Progenitor cell of endocrine pancreas (in vitro differentiated cells): ENCODE results near the gene KCNMB2. TPM values are rescaled to one million over a fixed set of nuclear protein-coding genes. Genes with fewer than 3 reads are reported as not detected.

Source experiments
- DNase-seq: peaks from one replicate; pipeline ENCODE4 v3.0.0; 2021; ENCODE audit warnings: low spot score; ENCODE audit not compliant: unreplicated experiment
- H3K27ac Mint-ChIP-seq: 2 replicates; pipeline ENCODE4 v1.8.0; 2021; ENCODE audit warnings: mild to moderate bottlenecking, moderate library complexity, mixed read lengths
- H3K27me3 Mint-ChIP-seq: 2 replicates; pipeline ENCODE4 v1.8.0; 2021; ENCODE audit warnings: mixed read lengths
- H3K36me3 Mint-ChIP-seq: 2 replicates; pipeline ENCODE4 v1.8.0; 2022; ENCODE audit warnings: mixed read lengths; ENCODE audit not compliant: insufficient read depth
- H3K4me1 Mint-ChIP-seq: 2 replicates; pipeline ENCODE4 v1.8.0; 2021; ENCODE audit warnings: low read depth, mixed read lengths
- H3K4me3 Mint-ChIP-seq: 2 replicates; pipeline ENCODE4 v1.8.0; 2021; ENCODE audit warnings: low read depth, mild to moderate bottlenecking, moderate library complexity, mixed read lengths
- H3K9me3 Mint-ChIP-seq: 2 replicates; pipeline ENCODE4 v1.8.0; 2021; ENCODE audit warnings: low read depth, mixed read lengths
- total RNA-seq: library from RNA; stranded (reverse); gene quantifications from 2 replicates; pipeline ENCODE4 v1.2.1, GENCODE V29; 2021
- TF ChIP-seq, protein P1 (sequence below): fragments of 200-600 bp; sonication (generic); IDR thresholded peaks from one replicate; pipeline ENCODE4 v1.5.0; 2021; ENCODE audit warnings: antibody characterized with exemption, mild to moderate bottlenecking; ENCODE audit not compliant: unreplicated experiment

The KCNMB2 gene
- total RNA-seq, 1 donor from 2014 or later, result not detected

GRCh38 chr3:178709051-178709450 lies 172.8 kb downstream of the KCNMB2 start:
- DNase-seq, result no peak

DNA sequence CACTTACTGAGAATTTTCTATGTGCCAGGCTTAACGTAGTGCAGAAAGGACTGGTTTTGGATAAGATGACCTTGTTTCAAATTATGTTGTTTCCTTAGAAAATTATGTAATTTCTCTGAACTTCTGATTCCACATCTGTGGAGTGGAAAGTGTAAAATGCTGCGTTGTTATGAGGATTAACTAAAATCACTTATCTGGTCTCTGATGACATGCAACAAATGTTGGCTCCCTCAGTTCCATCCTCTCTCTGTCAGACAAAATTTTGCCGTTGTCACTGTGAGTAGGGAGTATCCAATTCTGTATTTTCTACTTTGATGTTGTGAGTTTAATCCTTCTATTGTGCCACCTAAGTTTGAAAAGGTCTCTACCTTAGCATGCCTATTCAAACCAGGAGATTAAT lies 175.5 kb downstream of the KCNMB2 start:
- H3K27me3 Mint-ChIP-seq, result peaks cover 4% of the 10 kb centered on the region
- DNase-seq, result no peak
- H3K27ac Mint-ChIP-seq, result no peak overlapping the region
- H3K4me3 Mint-ChIP-seq, result no peak overlapping the region
- TF ChIP-seq, protein P1, sequence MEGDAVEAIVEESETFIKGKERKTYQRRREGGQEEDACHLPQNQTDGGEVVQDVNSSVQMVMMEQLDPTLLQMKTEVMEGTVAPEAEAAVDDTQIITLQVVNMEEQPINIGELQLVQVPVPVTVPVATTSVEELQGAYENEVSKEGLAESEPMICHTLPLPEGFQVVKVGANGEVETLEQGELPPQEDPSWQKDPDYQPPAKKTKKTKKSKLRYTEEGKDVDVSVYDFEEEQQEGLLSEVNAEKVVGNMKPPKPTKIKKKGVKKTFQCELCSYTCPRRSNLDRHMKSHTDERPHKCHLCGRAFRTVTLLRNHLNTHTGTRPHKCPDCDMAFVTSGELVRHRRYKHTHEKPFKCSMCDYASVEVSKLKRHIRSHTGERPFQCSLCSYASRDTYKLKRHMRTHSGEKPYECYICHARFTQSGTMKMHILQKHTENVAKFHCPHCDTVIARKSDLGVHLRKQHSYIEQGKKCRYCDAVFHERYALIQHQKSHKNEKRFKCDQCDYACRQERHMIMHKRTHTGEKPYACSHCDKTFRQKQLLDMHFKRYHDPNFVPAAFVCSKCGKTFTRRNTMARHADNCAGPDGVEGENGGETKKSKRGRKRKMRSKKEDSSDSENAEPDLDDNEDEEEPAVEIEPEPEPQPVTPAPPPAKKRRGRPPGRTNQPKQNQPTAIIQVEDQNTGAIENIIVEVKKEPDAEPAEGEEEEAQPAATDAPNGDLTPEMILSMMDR, result no peak
- no peaks in the 10 kb centered on the region for H3K36me3 Mint-ChIP-seq
- peaks cover 7% of the 10 kb centered on the region for H3K4me1 Mint-ChIP-seq
- H3K9me3 Mint-ChIP-seq, result no peaks in the 10 kb centered on the region

More at GRCh38 chr3:178709051-178709450, 172.8 kb downstream of the KCNMB2 start:
- Mint-ChIP-seq H3K27ac (no peak overlapping the region), H3K4me3 (no peak overlapping the region), H3K27me3 (peaks cover 1% of the 10 kb centered on the region), H3K4me1 (peaks cover 7% of the 10 kb centered on the region), H3K9me3 (no peaks in the 10 kb centered on the region), H3K36me3 (no peaks in the 10 kb centered on the region)
- TF ChIP-seq, protein P1, result no peak

DNA sequence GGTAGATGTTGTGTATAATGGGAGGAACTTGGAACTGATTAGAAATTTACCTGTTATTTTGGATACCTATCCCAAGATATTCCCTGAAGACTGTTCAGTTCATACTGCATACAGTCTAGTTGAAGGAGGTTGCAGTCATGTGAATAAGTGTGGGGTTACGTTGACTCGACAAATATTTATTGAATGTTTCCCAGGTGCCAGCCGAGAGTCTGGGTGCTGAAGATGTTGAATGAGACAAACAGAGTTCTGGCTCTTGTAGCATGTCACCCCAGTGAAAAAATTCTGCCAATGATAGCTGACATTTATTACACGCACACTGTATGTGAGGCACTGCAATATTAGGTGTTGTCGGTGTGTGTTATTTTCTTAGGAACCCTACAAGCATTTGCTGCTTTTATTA lies 176.0 kb downstream of the KCNMB2 start:
- Mint-ChIP-seq H3K36me3 (no peaks in the 10 kb centered on the region), H3K4me3 (no peak overlapping the region), H3K27me3 (peaks cover 4% of the 10 kb centered on the region), H3K9me3 (no peaks in the 10 kb centered on the region), H3K27ac (no peak overlapping the region), H3K4me1 (peaks cover 7% of the 10 kb centered on the region)
- DNase-seq, result no peak
- TF ChIP-seq, protein P1, result no peak

DNA sequence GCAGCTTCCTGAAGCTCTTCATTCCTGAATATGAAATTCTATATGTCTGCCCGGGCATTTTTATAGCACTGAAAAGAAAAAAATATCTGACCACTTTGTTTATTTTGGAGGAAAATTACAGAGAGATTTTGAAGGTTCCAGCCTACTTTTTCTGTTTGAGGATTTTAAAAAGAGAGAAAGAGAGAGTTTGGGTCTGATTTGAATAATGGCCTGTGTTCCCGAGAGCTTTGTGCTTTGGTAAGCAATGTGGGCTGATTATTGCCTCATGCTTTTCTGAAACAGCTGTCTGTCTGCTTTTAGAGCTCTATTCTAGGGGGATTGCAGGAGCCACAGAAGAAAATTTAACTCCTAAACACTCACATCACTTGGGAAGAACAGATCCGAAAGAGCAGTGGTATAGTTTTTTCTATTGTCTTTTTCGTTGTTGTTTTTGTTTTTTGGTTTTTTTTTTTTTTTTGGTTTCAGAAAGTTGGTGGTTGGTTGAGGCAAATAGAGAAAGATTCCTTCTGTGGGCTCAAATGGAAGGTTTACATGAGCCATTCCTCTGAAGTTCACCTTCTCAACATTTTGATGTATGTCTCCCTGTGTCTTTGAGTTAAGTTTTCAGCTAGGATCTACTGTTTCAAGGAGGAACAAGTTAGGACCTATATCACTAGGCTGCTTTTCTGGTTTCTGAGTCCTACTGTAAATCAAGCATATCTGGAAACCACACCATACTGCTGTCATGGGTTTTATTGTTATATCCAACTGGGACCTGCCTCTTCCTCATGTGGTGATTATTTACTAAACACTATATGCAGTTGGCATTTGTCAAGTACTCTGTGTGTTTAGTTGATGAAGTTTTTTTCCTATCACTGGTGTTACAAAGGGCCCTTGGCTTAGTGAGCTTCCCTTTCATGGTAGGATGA lies 178.9 kb downstream of the KCNMB2 start:
- DNase-seq, result no peak
- Mint-ChIP-seq H3K27ac (no peak overlapping the region), H3K36me3 (no peaks in the 10 kb centered on the region), H3K9me3 (no peaks in the 10 kb centered on the region), H3K4me1 (peaks cover 7% of the 10 kb centered on the region), H3K27me3 (peaks cover 4% of the 10 kb centered on the region), H3K4me3 (no peak overlapping the region)
- TF ChIP-seq, protein P1, result no peak

DNA sequence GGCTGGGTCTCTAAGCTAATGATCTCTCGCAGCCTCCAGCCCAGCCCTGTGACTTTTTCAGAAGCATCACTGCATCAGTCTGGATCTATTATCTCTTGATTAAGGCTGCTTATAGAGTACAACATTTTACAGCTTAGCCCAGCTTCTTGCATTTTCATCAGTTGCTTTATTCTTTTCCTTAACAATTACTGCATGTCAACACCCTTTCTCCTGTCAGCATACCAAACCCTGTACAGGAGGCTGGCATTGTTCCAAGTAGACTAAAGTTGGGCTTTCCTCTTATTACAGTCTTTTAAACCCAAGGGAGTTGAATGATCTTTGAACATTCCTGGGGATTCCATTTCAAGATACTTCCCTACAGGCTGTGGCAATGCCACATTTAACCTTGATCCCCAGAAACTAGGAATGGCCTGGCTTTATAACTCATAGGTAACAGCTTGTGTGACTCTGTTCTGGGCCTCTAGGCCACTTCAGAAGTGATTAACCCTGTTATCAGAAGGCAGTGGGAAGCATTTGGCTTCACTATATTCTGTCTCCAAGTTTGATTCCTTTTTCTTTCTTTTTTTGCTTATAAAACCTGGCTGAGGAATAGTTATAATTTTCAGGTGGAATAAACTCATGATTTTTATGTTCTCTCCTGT lies 182.9 kb downstream of the KCNMB2 start:
- no peak overlapping the region for H3K27ac Mint-ChIP-seq
- H3K27me3 Mint-ChIP-seq, result peaks cover 3% of the 10 kb centered on the region
- no peaks in the 10 kb centered on the region for H3K4me1 Mint-ChIP-seq
- H3K9me3 Mint-ChIP-seq, result peaks cover 2% of the 10 kb centered on the region
- DNase-seq, result no peak
- no peak overlapping the region for H3K4me3 Mint-ChIP-seq
- TF ChIP-seq, protein P1, result no peak
- no peaks in the 10 kb centered on the region for H3K36me3 Mint-ChIP-seq
